Natural killer cell treated with Interleukin-12 subunit alpha and Interleukin-12 subunit beta and Interleukin-15 and Interleukin-18, amount 100 ng/mL, for 72 hours (primary cell): ENCODE data around the gene DEFB123. TPM values are rescaled to one million over a fixed set of nuclear protein-coding genes. Genes with fewer than 3 reads are reported as not detected.
"Not testable (repeated sequence)": the region's sequence is repeated elsewhere in the genome, so short reads cannot be mapped to it uniquely, and the experiment has no call there.

Source experiments
- ATAC-seq, 2 donors: fragments of 150-1000 bp; cut with Tn5 transposase in 1 of 2; sonication (Bioruptor Pico), chemical (Tn5 transposase) in 1 of 2; 2 replicates each; pipeline ENCODE4 v1.10.0; 2021
- DNase-seq: peaks from one replicate; pipeline ENCODE4 v3.0.0; 2022; ENCODE audit warnings: low spot score
- H3K27ac Mint-ChIP-seq, 2 donors: 1 replicate in 1 of 2; 2 replicates in 1 of 2; pipeline ENCODE4 v1.8.0; 2022; ENCODE audit warnings: mixed read lengths in 2 of 2, mild to moderate bottlenecking in 1 of 2, moderate library complexity in 1 of 2
- H3K27me3 Mint-ChIP-seq, 2 donors: 1 replicate in 1 of 2; 2 replicates in 1 of 2; pipeline ENCODE4 v1.8.0; 2022; ENCODE audit warnings: mixed read lengths in 2 of 2
- H3K36me3 Mint-ChIP-seq: one replicate; pipeline ENCODE4 v1.8.0; 2022; ENCODE audit warnings: mixed read lengths
- H3K4me1 Mint-ChIP-seq, 2 donors: 1 replicate in 1 of 2; 2 replicates in 1 of 2; pipeline ENCODE4 v1.8.0; 2022; ENCODE audit warnings: low read depth in 2 of 2, mixed read lengths in 2 of 2, mild to moderate bottlenecking in 1 of 2
- H3K4me3 Mint-ChIP-seq: one replicate; pipeline ENCODE4 v1.8.0; 2022; ENCODE audit warnings: mixed read lengths
- H3K9me3 Mint-ChIP-seq: 2 replicates; pipeline ENCODE4 v1.8.0; 2022; ENCODE audit warnings: mixed read lengths
- total RNA-seq, 2 donors: library from RNA; stranded (reverse); gene quantifications; one replicate each; pipeline ENCODE4 v1.2.3, GENCODE V29; 2022

Gene DEFB123, protein sequence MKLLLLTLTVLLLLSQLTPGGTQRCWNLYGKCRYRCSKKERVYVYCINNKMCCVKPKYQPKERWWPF
- total RNA-seq: not detected

GRCh38 chr20:31440012-31440659, at the start of gene DEFB123:
Gene DEFB123 (plus strand): TSS chr20:31440632. CDS start chr20:31440699, 67 bp downstream.
- H3K27ac Mint-ChIP-seq: no peak within 1 kb of the TSS
- no peaks in the 10 kb centered on the region for H3K9me3 Mint-ChIP-seq

GRCh38 chr20:31392836-31393235, 47.6 kb upstream of the DEFB123 start:
- ATAC-seq (no peak), DNase-seq (no peak)
- Mint-ChIP-seq H3K27me3 (peaks cover 18 to 32% of the 10 kb centered on the region in 2 donors), H3K27ac (no peak overlapping the region), H3K36me3 (no peaks in the 10 kb centered on the region), H3K9me3 (no peaks in the 10 kb centered on the region), H3K4me1 (no peaks in the 10 kb centered on the region), H3K4me3 (no peak overlapping the region)

More at GRCh38 chr20:31440012-31440659, at the start of gene DEFB123:
- DNase-seq (no peak), ATAC-seq (no peak)
- no peak within 1 kb of the TSS for H3K4me3 Mint-ChIP-seq
- H3K27me3 Mint-ChIP-seq: peaks cover 19 to 33% of the 10 kb centered on the region in 2 donors
- H3K4me1 Mint-ChIP-seq: no peaks in the 10 kb centered on the region
- H3K36me3 Mint-ChIP-seq: no peaks in the 10 kb centered on the region

DNA sequence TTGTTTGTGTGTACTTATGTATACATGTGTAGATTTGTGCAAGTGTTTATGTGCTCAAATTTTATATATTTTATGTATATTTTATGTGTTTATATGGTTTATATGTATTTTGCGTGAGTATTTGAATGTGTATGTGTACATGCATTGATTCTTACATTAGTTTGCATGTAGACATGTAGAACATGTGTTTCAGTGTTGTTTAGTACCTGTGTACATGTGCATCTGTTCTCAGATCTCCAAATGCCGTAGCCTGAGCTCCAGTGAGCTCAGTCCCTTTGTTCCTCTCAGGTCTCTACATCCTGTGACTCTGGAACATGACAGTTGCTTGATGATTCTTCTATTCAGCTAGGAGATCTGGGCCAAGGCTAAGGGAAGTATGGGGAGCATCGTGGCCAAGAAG, 45.5 kb upstream of the DEFB123 start:
- Mint-ChIP-seq H3K4me3 (no peak overlapping the region), H3K4me1 (no peaks in the 10 kb centered on the region), H3K27me3 (peaks cover 11 to 25% of the 10 kb centered on the region in 2 donors), H3K36me3 (no peaks in the 10 kb centered on the region), H3K27ac (no peak overlapping the region), H3K9me3 (no peaks in the 10 kb centered on the region)
- no peak for DNase-seq
- ATAC-seq: no peak

- H3K36me3 Mint-ChIP-seq: no peaks in the 10 kb centered on the region
- peaks cover 7 to 18% of the 10 kb centered on the region in 2 donors for H3K27me3 Mint-ChIP-seq
- DNase-seq (no peak), ATAC-seq (no peak)
- peaks cover 2% of the 10 kb centered on the region for H3K9me3 Mint-ChIP-seq
- H3K4me3 Mint-ChIP-seq: no peak overlapping the region
- H3K27ac Mint-ChIP-seq: no peak overlapping the region
- H3K4me1 Mint-ChIP-seq: no peaks in the 10 kb centered on the region
These were observed 36.5 kb upstream of the DEFB123 start for GRCh38 chr20:31403886-31404285.

GRCh38 chr20:31406115-31406514, 34.3 kb upstream of the DEFB123 start, which contains the start of gene DEFB121:
Gene DEFB121 (minus strand): TSS chr20:31406215. CDS start chr20:31406152, 63 bp downstream.
- Mint-ChIP-seq H3K4me3 (no peak within 1 kb of the TSS), H3K4me1 (no peaks in the 10 kb centered on the region), H3K27me3 (peaks cover 10 to 18% of the 10 kb centered on the region in 2 donors), H3K36me3 (no peaks in the 10 kb centered on the region), H3K27ac (no peak within 1 kb of the TSS), H3K9me3 (peaks cover 2% of the 10 kb centered on the region)
- no peak for DNase-seq
- no peak for ATAC-seq

- no peak overlapping the region for H3K27ac Mint-ChIP-seq
- ATAC-seq: no peak
- H3K36me3 Mint-ChIP-seq: no peaks in the 10 kb centered on the region
- peaks cover 10 to 25% of the 10 kb centered on the region in 2 donors for H3K27me3 Mint-ChIP-seq
- DNase-seq: no peak
- H3K4me1 Mint-ChIP-seq: no peaks in the 10 kb centered on the region
- no peak overlapping the region for H3K4me3 Mint-ChIP-seq
- no peaks in the 10 kb centered on the region for H3K9me3 Mint-ChIP-seq
These were observed 30.4 kb upstream of the DEFB123 start for GRCh38 chr20:31410011-31410410.

DNA sequence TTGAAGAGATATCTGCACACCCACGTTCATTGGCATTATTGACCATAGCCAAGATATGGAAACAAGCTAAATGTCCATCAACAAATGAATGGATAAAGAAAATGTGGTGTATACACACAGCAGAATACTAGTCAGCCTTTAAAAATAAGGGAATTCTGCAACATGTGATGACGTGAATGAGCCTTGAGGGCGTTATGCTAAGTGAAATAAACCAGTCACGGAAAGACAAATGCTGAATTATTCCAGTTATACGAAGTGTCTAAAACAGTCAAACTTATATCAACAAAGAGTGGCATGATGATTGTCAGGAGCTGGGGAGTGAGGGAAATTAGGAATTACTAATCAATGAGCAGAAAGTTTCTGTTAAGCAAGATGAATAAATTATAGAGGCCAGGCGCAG, 26.1 kb upstream of the DEFB123 start:
- H3K36me3 Mint-ChIP-seq: no peaks in the 10 kb centered on the region
- DNase-seq: no peak
- H3K4me1 Mint-ChIP-seq: no peaks in the 10 kb centered on the region
- no peaks in the 10 kb centered on the region for H3K9me3 Mint-ChIP-seq
- ATAC-seq: no peak
- peaks cover 16 to 39% of the 10 kb centered on the region in 2 donors for H3K27me3 Mint-ChIP-seq
- H3K4me3 Mint-ChIP-seq: no peak overlapping the region
- H3K27ac Mint-ChIP-seq: no peak overlapping the region

DNA sequence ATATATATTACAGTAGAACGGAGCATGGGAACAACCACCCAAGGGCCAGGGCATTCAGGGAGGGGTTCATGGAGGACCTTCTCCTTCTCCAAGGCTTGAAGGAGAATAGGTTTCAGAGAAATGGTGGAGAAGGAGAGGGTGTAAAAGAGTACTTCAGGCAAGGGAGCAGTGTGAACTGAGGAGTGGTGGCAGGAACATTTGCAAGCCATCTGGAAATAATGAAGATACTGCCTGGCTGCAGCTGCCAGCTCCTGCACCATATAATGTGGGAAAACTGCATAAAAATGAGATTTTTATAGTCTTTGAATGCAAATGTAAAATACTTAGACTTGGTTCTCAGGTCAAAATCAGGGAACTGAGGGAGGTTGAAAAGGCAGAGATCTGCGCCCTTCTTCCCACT, 24.8 kb upstream of the DEFB123 start:
- Mint-ChIP-seq H3K27ac (no peak overlapping the region), H3K4me3 (no peak overlapping the region), H3K27me3 (peaks cover 10 to 35% of the 10 kb centered on the region in 2 donors), H3K9me3 (no peaks in the 10 kb centered on the region), H3K36me3 (no peaks in the 10 kb centered on the region), H3K4me1 (no peaks in the 10 kb centered on the region)
- ATAC-seq: no peak
- DNase-seq: no peak

DNA sequence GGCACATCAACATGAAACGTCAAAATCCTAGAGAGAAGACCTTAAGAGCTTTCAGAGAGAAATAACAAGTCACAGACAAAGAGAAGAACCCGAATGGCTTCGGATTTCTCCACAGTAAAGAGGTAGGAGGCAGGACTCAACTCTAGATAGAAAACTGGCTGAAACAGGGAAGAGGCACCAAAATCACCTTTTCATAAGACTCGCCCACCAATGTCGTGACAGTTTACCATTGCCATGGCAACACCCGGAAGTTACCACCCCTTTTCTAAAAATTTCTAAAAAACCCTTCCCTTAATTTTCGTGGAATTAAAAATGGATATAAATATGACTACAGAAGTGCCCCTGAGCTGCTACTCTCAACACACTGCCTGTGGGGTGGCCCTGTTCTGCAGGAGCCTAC, 22.1 kb upstream of the DEFB123 start:
- Mint-ChIP-seq H3K9me3 (no peaks in the 10 kb centered on the region), H3K36me3 (no peaks in the 10 kb centered on the region), H3K4me3 (no peak overlapping the region), H3K27ac (no peak overlapping the region), H3K27me3 (peaks cover 14 to 37% of the 10 kb centered on the region in 2 donors), H3K4me1 (no peaks in the 10 kb centered on the region)
- ATAC-seq (no peak), DNase-seq (no peak)

GRCh38 chr20:31425797-31426196, 14.6 kb upstream of the DEFB123 start:
- no peak overlapping the region for H3K4me3 Mint-ChIP-seq
- H3K9me3 Mint-ChIP-seq: no peaks in the 10 kb centered on the region
- ATAC-seq (no peak), DNase-seq (no peak)
- no peak overlapping the region for H3K27ac Mint-ChIP-seq
- H3K4me1 Mint-ChIP-seq: no peaks in the 10 kb centered on the region
- peaks cover 8 to 13% of the 10 kb centered on the region in 2 donors for H3K27me3 Mint-ChIP-seq
- no peaks in the 10 kb centered on the region for H3K36me3 Mint-ChIP-seq

- DNase-seq, ATAC-seq, H3K27ac Mint-ChIP-seq, H3K27me3 Mint-ChIP-seq, H3K4me3 Mint-ChIP-seq, H3K9me3 Mint-ChIP-seq, H3K4me1 Mint-ChIP-seq, H3K36me3 Mint-ChIP-seq: not testable (repeated sequence)
These were observed 13.4 kb upstream of the DEFB123 start for GRCh38 chr20:31426891-31427551.

DNA sequence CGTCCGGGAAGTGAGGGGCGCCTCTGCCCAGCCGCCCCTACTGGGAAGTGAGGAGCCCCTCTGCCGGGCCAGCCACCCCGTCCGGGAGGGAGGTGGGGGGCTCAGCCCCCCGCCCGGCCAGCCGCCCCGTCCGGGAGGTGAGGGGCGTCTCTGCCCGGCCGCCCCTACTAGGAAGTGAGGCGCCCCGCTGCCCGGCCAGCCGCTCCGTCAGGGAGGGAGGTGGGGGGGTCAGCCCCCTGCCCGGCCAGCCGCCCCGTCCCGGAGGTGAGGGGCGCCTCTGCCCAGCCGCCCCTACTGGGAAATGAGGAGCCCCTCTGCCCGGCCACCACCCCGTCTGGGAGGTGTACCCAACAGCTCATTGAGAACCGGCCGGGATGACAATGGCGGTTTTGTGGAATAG, 12.9 kb upstream of the DEFB123 start:
- not testable (repeated sequence) for H3K27ac Mint-ChIP-seq, DNase-seq, H3K36me3 Mint-ChIP-seq, ATAC-seq, H3K4me1 Mint-ChIP-seq, H3K27me3 Mint-ChIP-seq, H3K4me3 Mint-ChIP-seq, H3K9me3 Mint-ChIP-seq

GRCh38 chr20:31430568-31431115, 9.8 kb upstream of the DEFB123 start:
- Mint-ChIP-seq H3K36me3 (no peaks in the 10 kb centered on the region), H3K9me3 (no peaks in the 10 kb centered on the region), H3K27ac (no peak overlapping the region), H3K4me3 (no peak overlapping the region), H3K4me1 (no peaks in the 10 kb centered on the region), H3K27me3 (peaks cover 8 to 14% of the 10 kb centered on the region in 2 donors)
- ATAC-seq (no peak), DNase-seq (no peak)
